ENCODE measurements around the gene SWT1.
"Not testable (repeated sequence)": the region's sequence is repeated elsewhere in the genome, so short reads cannot be mapped to it uniquely, and the experiment has no call there.

The SWT1 gene

DNA sequence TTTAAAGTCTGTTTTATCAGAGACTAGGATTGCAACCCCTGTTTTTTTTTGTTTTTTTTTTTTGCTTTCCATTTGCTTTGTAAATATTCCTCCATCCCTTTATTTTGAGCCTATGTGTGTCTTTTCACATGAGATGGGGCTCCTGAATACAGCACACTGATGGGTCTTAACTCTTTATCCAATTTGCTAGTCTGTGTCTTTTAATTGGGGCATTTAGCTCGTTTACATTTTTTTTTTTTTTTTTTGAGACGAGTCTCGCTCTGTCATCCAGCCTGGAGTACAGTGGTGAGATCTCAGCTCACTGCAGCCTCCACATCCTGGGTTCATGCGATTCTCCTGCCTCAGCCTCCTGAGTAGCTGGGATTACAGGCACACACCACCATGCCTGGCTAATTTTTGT lies 41.7 kb downstream of the SWT1 start:
- not testable (repeated sequence) for DNase-seq

DNA sequence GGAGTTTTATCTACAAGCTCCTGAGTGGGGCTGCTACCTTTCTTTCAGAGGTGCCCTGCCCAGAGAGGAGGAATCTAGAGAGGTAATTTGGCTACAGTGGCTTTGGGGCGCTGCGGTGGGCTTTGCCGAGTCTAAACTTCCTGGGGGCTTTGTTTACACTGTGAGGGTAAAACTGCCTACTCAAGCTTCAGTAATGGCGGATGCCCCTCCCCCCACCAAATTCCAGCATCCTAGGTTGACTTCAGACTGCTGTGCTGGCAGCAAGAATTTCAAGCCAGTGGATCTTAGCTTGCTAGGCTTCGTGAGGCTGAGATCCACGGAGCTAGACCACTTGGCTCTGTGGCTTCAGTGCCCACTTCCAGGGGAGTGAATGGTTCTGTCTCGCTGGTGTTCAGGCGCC lies 43.9 kb downstream of the SWT1 start:
- no peak for DNase-seq

DNA sequence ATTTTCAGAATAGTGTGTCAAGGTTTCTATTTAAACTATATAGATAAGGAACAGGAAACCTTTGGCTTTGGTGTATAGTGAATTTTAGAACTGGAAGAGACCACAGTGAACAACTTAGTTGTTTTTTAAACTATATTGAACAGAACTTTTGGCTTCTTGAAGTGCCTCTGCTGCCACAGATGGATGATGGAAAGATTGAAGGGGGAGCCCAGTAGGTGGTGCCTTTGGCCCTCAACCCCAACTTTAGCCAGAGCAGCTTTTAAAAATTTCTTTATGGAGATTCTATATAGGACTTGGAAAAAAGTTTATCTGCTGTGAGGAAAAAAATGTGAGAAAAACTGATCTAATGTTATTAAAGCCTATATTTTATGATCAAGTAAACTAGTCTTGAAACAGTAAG lies 50.2 kb downstream of the SWT1 start:
- DNase-seq = no peak

DNA sequence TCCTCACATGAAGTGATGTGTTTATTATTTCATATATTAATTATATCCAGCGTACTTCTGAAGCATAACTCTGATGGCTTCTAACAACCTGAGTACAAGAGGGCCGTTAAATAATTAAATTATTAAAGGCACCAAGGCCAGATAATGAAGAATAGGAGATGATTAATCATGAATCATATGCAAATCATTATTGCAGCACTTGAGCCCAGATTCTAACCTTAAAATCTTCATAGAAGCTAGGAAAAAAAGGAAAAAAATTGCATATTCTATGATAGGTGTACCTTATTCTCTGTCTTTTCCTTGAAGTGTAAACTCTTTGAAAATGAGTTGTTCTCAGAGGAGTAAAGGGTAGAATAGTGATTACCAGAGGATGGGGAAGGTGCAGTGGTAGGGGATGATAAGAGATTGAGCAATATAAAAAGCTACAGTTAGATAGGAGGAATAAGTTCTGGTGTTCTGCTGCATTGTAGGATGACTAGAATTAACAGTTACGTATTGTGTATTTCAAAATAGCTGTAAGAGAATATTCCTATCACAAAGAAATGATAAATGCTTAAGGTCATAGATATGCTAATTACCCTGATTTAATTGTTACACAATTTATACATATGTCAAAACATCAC lies 51.1 kb downstream of the SWT1 start:
- DNase-seq = no peak

DNA sequence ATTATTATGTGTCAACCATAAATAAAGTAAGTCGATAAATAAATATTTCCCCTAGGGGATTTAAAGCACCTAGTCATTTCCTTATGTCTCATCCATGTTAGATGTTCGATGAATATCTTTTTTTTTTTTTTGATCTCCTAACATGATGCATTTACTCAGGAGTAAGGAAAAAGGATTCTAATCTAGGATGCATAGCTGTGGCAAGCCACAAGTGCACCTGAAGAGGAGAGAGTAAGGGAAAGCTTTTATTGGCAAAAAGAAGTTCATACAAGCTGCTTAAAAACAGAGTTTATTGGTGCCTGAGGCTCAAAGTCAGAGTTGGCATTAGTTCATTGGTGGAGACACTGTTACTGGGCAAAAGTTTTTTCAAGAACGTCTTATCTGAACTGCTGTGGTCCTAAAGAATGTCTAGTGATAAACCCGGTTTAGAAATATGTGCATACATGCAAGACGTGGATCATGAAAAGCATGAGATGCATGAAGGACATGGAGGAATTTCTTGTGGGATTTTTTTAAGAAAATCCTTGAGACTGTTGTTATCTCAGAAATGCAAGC lies 51.7 kb downstream of the SWT1 start:
- no peak for DNase-seq

DNA sequence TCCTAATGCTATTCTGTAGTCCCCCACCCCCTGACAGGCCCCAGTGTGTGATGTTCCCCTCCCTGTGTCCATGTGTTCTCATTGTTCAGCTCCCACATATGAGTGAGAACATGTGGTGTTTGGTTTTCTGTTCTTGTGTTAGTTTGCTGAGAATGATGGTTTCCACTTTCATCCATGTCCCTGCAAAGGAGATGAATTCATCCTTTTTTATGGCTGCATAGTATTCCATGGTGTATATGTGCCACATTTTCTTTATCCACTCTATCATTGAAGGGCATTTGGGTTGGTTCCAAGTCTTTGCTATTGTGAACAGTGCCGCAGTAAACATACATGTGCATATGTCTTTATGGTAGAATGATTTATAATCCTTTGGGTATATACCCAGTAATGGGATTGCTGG lies 52.4 kb downstream of the SWT1 start:
- DNase-seq = not testable (repeated sequence)

DNA sequence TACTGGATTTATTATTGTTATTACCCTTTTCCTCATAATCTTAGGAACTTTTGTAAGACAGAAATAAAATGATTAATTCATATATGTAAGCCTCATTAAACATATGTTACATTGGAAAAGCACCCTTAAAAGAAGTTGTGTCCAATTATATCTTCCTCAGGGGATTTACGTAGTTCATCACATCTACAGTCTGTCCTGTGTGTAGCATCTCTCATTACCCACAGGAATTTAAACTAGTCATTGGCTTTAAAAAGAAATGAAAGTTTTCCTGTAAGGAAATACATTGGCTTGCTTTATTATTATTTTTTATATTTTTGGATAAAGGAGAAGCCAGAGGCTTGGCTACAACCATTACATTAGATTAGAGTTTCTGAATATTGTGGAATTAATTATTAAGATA lies 56.1 kb downstream of the SWT1 start:
- DNase-seq = no peak

DNA sequence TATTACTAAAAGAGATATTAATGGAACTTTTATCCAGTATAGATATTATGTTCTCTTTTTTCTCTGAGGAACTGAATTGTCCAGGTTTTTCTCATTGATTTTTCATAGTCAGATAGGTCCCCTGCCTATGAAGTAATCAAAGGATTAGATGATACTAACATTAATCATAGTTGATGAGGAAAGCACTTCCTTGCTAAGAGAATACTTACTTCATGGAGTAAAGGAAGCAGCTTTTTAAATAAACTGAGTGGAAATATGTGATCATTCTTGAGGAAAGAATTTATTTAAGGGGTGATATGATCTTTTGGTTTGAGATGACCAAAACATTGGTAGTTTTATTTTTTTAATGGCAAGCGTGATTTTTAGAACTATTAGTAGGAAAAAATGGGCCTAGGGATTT lies 58.9 kb downstream of the SWT1 start:
- no peak for DNase-seq

DNA sequence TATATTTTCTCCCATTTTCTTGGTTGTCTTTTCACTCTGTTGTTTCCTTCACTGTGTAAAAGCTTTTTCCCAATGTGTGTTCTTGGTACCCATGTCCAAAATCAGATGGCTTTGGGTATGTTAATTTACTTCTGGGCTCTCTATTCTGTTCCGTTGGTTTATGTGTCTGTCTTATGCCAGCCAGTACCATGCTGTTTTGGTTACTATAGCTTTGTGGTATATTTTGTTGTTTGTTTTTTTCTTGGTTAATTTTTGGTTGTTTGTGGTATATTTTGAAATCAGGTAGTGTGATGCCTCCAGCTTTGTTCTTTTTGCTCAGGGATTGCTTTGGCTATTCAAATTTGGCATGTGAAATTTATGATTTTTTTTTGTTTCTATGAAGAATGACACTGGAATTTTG lies 67.2 kb downstream of the SWT1 start:
- no peak for DNase-seq

DNA sequence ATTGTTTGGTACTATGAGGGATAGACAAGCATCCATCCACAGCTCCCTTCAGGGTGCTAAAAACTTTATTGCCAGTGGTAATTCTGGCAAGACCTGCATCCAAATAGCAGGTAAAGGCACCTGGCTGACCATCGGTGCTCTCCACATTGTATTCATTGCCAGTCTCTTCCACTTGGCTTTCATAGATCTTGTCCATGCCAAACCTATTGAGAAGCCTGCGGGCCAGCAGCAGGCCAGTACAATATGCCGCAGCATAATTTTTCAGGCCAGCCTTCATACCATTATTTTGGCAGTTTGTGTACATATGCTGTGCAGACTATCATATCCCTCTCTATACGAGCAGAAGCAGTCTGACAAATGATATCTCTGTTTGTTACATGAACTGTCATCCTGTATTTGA lies 70.2 kb downstream of the SWT1 start:
- no peak for DNase-seq

DNA sequence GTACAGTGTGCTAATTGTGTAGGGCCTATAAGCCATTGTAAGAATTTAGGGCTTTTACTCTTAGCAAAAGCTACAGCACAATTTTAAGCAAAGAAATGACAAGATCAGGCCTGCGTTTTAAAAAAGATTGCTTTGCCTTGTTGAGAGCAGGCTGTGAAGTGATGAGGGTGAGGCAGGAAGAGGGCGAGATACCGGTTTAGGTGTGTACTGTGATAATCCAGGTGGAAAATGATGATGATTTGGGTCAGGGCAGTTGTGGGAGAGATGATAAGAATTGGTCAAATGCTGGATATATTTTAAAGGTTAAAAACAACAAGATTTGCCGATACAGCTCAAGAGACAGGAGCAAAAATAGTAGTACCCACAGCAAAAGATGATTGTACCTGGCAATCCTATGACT lies 72.0 kb downstream of the SWT1 start:
- DNase-seq = no peak

DNA sequence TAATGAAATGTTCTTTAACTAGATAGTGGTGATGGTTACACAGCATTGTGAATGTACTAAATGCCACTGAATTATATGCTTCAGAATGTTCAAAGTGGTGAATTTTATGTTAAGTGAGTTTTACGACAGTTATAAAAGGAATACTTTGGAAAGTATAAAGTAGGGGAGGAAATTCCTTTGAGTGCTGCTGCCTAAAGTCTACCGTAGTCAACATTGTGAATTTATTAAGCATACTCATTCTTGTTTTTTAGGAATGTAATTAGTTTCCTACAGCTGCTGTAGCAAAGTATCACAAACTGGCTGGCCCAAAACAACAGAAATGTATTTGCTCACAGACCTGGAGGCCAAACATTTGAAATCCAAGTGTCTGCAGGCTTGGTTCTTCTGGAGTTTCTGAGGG lies 73.0 kb downstream of the SWT1 start:
- no peak for DNase-seq

DNA sequence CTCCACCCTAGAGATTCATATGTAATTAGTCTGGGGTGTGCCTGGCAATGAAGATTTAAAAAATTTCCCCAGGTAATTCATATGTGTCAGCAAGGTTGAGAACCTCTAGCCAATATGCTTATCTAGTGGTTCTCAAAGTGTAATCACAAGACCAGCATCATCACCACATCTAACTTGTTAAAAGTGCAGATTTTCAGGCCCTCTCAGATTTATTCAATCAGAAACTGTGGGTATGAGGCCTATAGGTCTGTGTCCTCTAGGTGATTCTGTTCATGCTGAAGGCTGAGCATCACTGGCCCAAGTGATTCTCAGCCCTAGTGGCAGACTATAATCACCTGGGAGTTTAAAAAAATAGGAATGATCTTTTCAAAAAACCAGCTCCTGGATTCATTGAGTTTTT lies 75.9 kb downstream of the SWT1 start:
- no peak for DNase-seq

DNA sequence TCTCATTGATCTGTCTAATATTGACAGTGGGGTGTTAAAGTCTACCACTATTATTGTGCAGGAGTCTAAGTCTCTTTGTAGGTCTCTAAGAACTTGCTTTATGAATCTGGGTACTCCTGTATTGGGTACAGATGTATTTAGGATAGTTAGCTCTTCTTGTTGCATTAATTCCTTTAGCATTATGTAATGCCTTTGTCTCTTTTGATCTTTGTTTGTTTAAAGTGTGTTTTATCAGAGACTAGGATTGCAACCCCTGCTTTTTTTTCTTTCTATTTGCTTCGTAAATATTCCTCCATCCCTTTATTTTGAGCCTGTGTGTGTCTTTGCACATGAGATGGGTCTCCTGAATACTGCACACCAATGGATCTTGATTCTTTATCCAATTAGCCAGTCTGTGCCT lies 77.2 kb downstream of the SWT1 start:
- DNase-seq = not testable (repeated sequence)

DNA sequence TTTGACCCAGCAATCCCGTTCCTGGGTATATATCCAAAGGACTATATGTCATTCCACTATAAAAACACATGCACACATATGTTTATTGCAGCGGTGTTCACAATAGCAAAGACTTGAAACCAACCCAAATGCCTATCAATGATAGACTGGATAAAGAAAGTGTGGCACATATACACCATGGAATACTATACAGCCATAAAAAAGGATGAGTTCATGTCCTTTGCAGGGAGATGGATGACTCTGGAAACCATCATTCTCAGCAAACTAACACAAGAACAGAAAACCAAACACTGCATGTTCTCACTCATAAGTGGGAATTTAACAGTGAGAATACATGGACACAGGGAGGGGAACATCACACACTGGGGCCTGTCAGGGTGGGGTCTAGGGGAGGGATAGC lies 80.2 kb downstream of the SWT1 start:
- not testable (repeated sequence) for DNase-seq

DNA sequence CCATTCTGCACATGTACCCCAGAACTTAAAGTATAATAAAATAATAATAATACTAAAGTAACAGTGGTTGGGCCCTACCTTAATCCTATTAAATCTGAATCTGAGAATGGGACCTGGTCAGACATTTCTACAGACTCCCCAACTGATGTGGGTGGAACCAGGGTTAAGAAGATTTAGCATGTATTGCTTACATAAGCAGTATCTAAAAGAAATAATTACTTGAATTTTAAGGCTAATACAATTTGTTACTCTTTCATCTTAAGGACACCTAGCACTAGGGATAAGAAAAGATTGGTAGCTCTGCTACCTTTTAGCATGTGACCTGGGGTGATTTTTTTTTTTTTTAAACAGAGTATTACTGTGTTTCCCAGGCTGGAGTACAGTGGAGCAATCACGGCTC lies 80.7 kb downstream of the SWT1 start:
- DNase-seq = no peak

DNA sequence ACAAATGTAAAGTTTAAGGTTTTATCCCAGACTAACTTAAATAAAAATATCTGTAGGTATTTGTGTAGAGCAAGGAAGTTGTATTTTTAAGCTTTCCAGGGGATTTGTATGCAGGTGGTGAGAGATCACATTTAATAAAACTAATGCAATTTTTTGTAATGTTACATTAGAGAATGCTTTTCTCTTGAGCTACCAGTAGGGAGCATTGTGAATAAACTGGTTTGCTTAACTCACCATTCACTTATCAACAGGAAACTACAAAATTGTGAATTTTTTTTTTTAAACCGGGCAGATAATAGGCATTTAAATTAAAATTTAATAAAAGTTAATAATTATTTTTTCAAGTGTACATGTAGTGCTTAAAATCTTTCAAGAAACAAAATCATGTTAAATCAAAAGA lies 81.5 kb downstream of the SWT1 start:
- no peak for DNase-seq

DNA sequence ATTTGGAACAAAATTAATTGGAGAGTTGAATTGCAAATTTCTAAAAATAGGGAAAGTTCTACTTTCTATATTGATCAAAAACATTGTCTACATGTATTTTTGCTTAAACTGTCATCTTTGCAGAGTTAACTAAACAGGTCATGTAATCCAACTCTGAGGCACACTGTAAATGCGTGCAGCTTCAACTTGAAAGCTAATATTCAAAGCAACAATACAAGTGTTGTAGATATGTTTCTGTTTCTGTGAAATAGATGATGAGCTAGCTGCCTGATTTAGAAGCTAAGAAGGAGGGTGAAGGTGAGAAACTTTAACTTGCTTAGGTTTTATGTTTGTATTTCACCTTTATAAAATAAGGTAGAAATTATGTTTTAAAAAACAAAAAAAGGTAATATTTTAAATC lies 82.9 kb downstream of the SWT1 start:
- no peak for DNase-seq

DNA sequence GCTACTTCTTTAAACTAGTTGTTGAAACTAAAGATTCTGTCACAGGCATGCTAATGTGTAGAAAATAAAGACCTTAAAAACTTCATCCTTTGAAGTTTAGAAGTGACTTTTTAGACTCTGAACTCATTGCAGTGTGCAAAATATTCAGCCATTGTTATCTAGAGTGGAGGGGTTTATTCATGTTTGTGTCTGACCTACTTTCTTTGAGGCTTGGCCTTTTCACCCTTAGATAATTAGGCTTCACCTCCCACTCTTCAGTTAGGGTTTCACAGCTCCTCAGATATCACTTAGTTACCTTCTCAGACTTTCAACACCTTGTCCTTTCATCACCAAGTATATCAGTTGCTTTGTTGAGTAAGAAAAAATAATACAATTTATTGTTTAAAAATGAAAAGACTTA lies 84.2 kb downstream of the SWT1 start:
- DNase-seq = no peak

DNA sequence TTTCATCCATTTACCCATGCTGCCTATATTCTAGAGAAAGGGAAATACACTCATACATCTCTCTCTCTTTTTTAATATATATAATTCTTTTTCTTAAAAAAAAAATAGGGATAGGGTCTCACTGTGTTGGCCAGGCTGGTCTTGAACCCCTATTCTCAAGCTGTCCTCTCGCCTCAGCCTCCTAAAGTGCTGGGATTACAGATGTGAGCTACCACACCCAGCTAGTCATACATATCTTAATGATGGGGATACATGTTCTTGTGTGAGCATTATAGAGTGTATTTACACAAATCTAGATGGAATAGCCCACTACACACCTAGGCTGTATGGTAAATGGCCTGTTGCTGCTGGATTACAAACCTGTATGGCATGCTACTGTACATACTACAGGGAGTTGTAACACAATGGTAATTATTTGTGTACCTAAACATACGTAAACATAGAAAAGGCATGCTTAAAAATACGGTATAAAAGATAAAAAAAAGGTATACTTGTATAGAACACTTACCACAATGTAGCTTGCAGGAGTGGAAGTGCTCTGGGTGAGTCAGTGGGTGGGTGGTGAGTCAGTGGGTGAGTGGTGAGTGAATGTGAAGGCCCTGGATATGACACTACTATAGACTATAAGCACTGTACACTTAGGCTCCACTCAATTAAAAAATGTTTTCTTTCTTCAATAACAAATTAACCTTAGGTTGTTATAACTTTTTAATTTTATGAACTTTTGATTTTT lies 87.2 kb downstream of the SWT1 start:
- no peak for DNase-seq

DNA sequence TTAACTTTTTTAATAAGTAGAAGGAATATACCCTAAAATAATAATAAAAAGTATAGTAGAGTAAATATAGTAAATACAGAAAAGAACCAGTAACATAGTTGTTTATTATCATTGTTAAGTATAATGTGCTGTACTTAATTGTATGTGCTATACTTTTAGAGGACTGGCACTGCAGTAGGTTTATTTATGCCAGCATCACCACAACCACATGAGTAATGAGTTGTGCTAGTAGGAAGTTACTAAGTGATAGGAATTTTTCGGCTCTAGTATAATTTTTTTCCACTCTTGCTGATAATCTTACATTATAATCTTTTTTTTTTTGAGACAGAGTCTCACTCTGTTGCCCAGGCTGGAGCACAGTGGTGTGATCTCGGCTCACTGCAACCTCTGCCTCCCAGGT lies 88.5 kb downstream of the SWT1 start:
- no peak for DNase-seq

DNA sequence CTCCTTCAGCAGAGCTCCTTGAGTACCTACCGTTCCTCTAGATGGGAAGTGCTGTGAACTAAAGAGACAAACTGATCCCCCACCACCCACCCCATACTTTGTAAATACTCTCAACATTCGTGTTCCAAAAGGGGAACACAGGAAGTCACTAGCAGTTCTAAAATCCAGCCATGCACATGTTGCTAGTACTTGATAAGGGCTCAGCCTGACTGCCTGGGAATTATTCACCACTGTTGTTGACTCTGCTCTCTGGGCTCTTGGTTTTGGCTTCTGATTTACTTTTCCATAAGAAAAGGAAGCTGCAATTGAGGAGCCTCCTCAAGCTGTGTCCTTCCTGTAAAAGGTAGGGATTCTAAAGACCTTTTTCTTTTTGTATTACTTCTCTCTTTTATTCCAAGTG lies 92.6 kb downstream of the SWT1 start:
- DNase-seq = no peak

DNA sequence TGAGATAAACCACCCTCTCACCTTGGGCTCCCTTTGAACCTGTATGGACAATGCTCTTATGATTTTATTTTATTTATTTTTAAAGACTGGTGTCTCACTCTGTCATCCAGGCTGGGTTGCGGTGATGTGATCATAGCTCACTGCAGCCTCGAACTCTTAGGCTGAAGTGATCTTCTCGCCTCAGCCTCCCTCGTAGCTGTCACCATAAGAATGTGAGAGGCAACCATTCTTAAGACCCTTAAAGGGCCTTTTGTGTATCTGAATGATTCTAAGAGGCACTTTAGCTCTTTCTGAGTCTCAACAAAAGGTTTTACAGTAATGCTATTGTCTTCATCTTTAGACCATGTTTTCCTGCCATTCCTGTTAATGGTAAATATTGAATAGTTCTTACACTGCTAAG lies 93.1 kb downstream of the SWT1 start:
- no peak for DNase-seq

DNA sequence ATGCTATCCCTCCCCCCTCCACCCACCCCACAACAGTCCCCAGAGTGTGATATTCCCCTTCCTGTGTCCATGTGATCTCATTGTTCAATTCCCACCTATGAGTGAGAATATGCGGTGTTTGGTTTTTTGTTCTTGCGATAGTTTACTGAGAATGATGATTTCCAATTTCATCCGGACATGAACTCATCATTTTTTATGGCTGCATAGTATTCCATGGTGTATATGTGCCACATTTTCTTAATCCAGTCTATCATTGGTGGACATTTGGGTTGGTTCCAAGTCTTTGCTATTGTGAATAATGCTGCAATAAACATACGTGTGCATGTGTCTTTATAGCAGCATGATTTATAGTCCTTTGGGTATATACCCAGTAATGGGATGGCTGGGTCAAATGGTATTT lies 95.0 kb downstream of the SWT1 start:
- not testable (repeated sequence) for DNase-seq

DNA sequence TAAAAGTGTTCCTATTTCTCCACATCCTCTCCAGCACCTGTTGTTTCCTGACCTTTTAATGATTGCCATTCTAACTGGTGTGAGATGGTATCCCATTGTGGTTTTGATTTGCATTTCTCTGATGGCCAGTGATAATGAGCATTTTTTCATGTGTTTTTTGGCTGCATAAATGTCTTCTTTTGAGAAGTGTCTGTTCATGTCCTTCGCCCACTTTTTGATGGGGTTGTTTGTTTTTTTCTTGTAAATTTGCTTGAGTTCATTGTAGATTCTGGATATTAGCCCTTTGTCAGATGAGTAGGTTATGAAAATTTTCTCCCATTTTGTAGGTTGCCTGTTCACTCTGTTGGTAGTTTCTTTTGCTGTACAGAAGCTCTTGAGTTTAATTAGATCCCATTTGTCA lies 95.4 kb downstream of the SWT1 start:
- not testable (repeated sequence) for DNase-seq
